Parathyroid adenoma (tissue), 2 donors: ENCODE measurements around the gene TMEM145.

ENCODE experiments used
- H2AFZ ChIP-seq: fragments of 300-600 bp; sonication (generic); one replicate; pipeline ENCODE4 v1.7.0; 2017; ENCODE audit warnings: antibody characterized with exemption, mild to moderate bottlenecking
- H3K27ac ChIP-seq: fragments of 300-600 bp; sonication (generic); one replicate; pipeline ENCODE4 v1.7.0; 2017
- H3K27me3 ChIP-seq: fragments of 300-600 bp; sonication (generic); one replicate; pipeline ENCODE4 v1.7.0; 2017; ENCODE audit warnings: low read length; ENCODE audit not compliant: control insufficient read depth, insufficient read depth
- H3K36me3 ChIP-seq: fragments of 300-600 bp; sonication (generic); one replicate; pipeline ENCODE4 v1.7.0; 2017; ENCODE audit warnings: low read length; ENCODE audit not compliant: control insufficient read depth, insufficient read depth
- H3K4me1 ChIP-seq: fragments of 300-600 bp; sonication (generic); one replicate; pipeline ENCODE4 v1.7.0; 2017; ENCODE audit warnings: control low read depth
- H3K4me2 ChIP-seq: fragments of 300-600 bp; sonication (generic); one replicate; pipeline ENCODE4 v1.7.0; 2017; ENCODE audit warnings: low read length
- H3K4me3 ChIP-seq: fragments of 300-600 bp; sonication (generic); one replicate; pipeline ENCODE4 v1.7.0; 2017; ENCODE audit warnings: low read depth, low read length
- H3K79me2 ChIP-seq: fragments of 300-600 bp; sonication (generic); one replicate; pipeline ENCODE4 v1.7.0; 2017; ENCODE audit warnings: control low read depth
- H3K9ac ChIP-seq: fragments of 300-600 bp; sonication (generic); one replicate; pipeline ENCODE4 v1.7.0; 2017; ENCODE audit warnings: mild to moderate bottlenecking
- H3K9me3 ChIP-seq: fragments of 300-600 bp; sonication (generic); one replicate; pipeline ENCODE4 v1.7.0; 2017; ENCODE audit warnings: low read length; ENCODE audit not compliant: control insufficient read depth
- CTCF ChIP-seq: fragments of 300-600 bp; sonication (generic); IDR thresholded peaks from one replicate; pipeline ENCODE4 v1.7.0; 2017; ENCODE audit warnings: antibody characterized with exemption, mild to moderate bottlenecking
- donor health status: primary hyperparathyroidism.

Gene TMEM145

GRCh38 chr19:42274065-42274682 is 38.9 kb upstream of the TMEM145 start:
- Histone ChIP-seq H3K36me3 (no peaks in the 10 kb centered on the region), H3K4me1 (peaks cover 31% of the 10 kb centered on the region), H3K9ac (no peak overlapping the region), H3K4me2 (no peak overlapping the region), H3K79me2 (peaks cover 66% of the 10 kb centered on the region), H3K27me3 (no peaks in the 10 kb centered on the region), H3K27ac (no peak overlapping the region), H3K9me3 (no peaks in the 10 kb centered on the region), H3K4me3 (no peak overlapping the region), H2AFZ (no peak overlapping the region)
- TF ChIP-seq CTCF, result no peak

GRCh38 chr19:42275103-42275502 is 38.0 kb upstream of the TMEM145 start:
- H3K9me3 ChIP-seq, result no peaks in the 10 kb centered on the region
- H3K27me3 ChIP-seq, result no peaks in the 10 kb centered on the region
- no peak overlapping the region for H2AFZ ChIP-seq
- H3K9ac ChIP-seq, result no peak overlapping the region
- no peak overlapping the region for H3K4me3 ChIP-seq
- no peak overlapping the region for H3K4me2 ChIP-seq
- H3K4me1 ChIP-seq, result peaks cover 33% of the 10 kb centered on the region
- no peak overlapping the region for H3K27ac ChIP-seq
- H3K79me2 ChIP-seq, result peaks cover 60% of the 10 kb centered on the region
- no peak for TF ChIP-seq CTCF
- no peaks in the 10 kb centered on the region for H3K36me3 ChIP-seq

- Histone ChIP-seq H3K9me3 (no peaks in the 10 kb centered on the region), H3K36me3 (no peaks in the 10 kb centered on the region), H3K27ac (no peak overlapping the region), H2AFZ (no peak overlapping the region), H3K4me3 (no peak overlapping the region), H3K27me3 (no peaks in the 10 kb centered on the region), H3K79me2 (peaks cover 56% of the 10 kb centered on the region), H3K9ac (no peak overlapping the region), H3K4me2 (no peak overlapping the region), H3K4me1 (peaks cover 28% of the 10 kb centered on the region)
- no peak for TF ChIP-seq CTCF
Observed at GRCh38 chr19:42275517-42275916, 37.6 kb upstream of the TMEM145 start.

- no peak overlapping the region for H3K27ac ChIP-seq
- no peaks in the 10 kb centered on the region for H3K36me3 ChIP-seq
- H3K4me2 ChIP-seq, result no peak overlapping the region
- no peaks in the 10 kb centered on the region for H3K27me3 ChIP-seq
- no peak for TF ChIP-seq CTCF
- H3K9ac ChIP-seq, result no peak overlapping the region
- peaks cover 50% of the 10 kb centered on the region for H3K79me2 ChIP-seq
- H2AFZ ChIP-seq, result no peak overlapping the region
- no peak overlapping the region for H3K4me3 ChIP-seq
- H3K4me1 ChIP-seq, result peaks cover 25% of the 10 kb centered on the region
- no peaks in the 10 kb centered on the region for H3K9me3 ChIP-seq
Observed at GRCh38 chr19:42276284-42276683, 36.8 kb upstream of the TMEM145 start.

GRCh38 chr19:42276821-42277220 is 36.3 kb upstream of the TMEM145 start:
- no peaks in the 10 kb centered on the region for H3K9me3 ChIP-seq
- no peak overlapping the region for H3K27ac ChIP-seq
- no peak overlapping the region for H3K4me3 ChIP-seq
- no peak overlapping the region for H3K4me2 ChIP-seq
- TF ChIP-seq CTCF, result no peak
- no peak overlapping the region for H2AFZ ChIP-seq
- H3K27me3 ChIP-seq, result no peaks in the 10 kb centered on the region
- H3K4me1 ChIP-seq, result peaks cover 28% of the 10 kb centered on the region
- H3K9ac ChIP-seq, result no peak overlapping the region
- H3K79me2 ChIP-seq, result peaks cover 46% of the 10 kb centered on the region
- H3K36me3 ChIP-seq, result no peaks in the 10 kb centered on the region
